ENCODE measurements around the gene HOXA4.

HOXA4 gene

DNA sequence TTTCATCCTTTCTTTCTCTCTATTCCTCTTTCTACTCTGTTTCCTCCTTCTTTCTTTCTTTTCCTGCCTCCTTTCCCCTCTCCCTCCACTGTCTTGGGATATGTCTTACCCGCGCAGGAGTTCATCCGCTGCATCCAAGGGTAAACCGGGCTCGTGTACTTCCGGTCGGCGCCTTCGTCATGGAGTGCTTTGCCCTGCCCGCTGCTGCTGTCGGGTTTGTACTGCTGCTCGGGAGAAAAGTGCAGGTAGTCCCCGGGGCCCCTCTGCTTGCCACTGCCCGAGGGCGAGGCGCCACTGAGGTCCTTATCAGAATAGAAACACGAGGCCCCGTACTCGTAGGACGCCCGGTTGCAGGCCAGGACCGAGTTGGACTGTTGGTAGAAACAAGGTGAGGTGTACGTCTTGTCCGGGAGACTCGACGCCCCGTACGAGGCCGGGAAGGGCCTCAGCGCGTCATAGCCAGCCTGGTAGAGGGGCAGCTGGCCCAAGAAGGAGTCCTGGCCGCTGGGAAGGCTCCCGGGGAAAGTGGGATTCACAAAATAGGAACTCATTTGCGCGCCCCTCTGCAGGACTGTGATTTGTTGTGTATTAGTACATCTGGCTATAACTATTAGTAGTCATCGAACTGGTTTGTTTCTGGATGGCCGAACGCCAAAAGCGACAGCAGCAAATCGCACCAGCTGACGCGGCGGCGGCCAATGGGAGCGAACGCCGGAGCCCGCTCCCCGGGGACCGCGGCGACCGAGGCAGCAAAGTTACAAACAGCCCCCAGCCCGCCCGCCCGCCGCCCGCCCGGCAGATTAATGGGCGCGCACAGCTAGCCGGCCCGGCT is 16.9 kb upstream of the HOXA4 start, which contains the start of gene HOXA6:
HOXA6 (minus strand) TSS at position 576 of the 832 bp plus-strand sequence; CDS start at position 551, 25 bp downstream.
- no peak for DNase-seq (ENCODE audit: low read depth, low spot score)

DNA sequence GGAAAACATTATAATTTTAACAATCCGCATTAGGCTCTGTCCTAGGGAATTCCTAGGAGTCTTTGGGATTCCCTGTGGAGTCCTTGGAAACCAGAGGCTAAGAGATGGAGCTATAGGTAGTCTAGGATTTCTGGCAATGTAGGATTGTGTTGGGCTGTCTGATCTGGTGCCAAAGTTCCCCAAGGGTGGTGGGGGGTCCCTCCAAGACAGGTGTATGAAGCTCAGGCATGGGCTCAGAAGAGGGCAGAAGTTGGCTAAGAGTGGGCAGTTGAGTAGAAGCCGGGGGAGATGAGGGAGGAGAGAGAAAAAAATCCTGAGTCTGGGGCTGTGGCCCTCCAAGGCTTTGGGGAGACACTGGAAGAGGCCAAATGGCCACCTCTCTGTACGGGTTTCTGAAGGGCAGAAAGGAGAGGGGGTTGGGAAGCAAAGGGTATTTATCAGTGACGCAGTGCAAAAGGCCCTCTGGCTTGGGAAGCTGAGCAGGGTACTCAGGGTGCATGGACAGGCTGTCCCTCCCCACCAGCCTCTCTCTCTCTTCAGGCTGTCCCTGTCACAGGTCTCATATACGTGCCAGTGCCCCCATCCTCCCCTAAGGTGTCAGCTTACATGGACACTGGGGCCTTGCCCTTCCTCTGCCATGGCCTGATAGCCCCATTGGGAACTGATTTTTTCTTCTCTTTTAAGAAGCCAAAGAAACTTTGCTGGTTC is 16.1 kb upstream of the HOXA4 start:
- no peak for DNase-seq (ENCODE audit: low read depth, low spot score)

DNA sequence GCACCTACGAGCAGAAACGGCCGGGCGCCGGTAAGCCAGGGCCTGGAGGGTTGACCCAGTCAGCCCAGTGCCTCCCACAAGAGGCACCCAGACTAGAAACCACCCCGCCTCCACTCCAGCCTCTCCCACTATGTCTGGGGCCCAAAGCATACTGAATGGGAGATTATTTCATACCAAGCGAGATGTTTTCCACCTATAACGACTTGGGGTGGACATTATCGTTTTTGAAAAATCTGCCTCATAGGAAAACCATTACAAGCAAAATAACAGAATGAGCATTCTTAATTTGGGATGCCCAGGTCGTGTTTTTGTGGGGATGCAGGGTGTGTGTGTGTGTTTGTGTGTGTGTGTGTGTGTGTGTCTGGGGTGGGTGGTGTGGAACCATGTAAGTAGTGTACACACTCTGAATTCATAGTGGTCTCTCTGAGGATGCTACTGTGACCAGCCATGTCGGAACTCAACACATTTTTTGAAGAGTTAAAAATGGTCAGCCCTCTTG is 15.4 kb upstream of the HOXA4 start:
- no peak for DNase-seq (ENCODE audit: low read depth, low spot score)

- DNase-seq (ENCODE audit: low read depth, low spot score), result no peak
Measured at GRCh38 chr7:27145165-27145913, 14.8 kb upstream of the HOXA4 start.

- no peak for DNase-seq (ENCODE audit: low read depth, low spot score)
Measured at GRCh38 chr7:27144781-27145164, 14.2 kb upstream of the HOXA4 start.

DNA sequence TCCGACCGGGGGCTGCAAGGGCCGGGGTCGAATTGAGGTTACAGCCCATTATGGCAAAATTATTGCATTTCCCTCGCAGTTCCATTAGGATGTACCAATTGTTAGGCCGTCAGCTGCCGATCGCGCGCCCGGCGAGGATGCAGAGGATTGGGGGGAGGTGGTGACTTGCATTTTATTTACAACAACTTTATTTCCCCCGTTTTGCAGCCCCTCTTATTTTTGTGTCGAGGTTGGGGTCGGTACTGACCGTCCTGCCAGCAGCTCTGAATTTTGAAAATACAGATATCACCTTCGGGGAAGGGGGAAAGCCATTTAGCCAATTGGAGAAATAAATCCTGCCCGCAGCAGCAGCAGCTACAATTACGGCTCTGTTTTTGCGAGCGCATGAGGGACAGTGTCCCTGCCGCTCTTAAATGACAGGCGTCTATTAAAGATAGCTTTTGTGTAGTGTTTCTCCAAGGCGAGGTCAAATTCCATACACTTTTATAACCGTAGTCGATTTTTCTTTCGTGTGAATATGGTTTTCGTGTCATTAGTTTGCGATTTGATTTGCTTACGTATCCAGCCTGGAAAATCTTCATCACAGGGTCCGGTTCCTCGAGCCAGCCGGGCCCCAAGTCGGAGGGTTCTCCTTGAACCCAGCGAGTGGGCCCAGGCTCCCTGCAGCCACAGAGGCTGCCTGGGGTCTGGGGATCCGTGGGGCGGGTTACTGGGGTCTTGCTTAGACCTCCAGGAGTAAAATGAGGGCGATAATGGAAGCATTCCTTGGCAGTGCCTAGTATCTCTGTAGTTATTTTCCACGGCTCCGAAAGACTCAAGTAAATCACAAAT is 13.6 kb upstream of the HOXA4 start:
- DNase-seq (ENCODE audit: low read depth, low spot score), result no peak

DNA sequence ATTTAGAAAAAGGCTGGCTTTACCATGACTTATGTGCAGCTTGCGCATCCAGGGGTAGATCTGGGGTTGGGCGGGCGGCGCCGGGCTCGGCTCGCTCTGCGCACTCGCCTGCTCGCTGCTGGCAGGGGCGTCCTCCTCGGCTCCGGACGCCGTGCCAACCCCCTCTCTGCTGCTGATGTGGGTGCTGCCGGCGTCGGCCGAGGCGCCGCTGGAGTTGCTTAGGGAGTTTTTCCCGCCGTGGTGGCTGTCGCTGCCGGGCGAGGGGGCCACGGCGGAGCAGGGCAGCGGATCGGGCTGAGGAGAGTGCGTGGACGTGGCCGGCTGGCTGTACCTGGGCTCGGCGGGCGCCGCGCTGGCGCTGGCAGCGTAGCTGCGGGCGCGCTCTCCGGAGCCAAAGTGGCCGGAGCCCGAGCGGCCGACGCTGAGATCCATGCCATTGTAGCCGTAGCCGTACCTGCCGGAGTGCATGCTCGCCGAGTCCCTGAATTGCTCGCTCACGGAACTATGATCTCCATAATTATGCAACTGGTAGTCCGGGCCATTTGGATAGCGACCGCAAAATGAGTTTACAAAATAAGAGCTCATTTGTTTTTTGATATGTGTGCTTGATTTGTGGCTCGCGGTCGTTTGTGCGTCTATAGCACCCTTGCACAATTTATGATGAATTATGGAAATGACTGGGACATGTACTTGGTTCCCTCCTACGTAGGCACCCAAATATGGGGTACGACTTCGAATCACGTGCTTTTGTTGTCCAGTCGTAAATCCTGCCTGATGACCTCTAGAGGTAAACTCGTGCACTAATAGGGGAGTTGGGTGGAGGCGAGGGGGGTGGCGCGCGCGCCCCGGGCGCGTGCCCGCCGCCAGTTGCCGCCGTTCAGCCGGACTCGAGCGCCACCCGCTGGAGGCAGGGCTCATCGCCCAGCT is 12.7 kb upstream of the HOXA4 start, which contains the start of gene HOXA5:
HOXA5 (minus strand) TSS at position 659 of the 927 bp plus-strand sequence; CDS start at position 585, 74 bp downstream.
- DNase-seq (ENCODE audit: low read depth, low spot score), result no peak

- DNase-seq (ENCODE audit: low read depth, low spot score), result no peak
Measured at GRCh38 chr7:27142580-27143022, 12.0 kb upstream of the HOXA4 start.

DNA sequence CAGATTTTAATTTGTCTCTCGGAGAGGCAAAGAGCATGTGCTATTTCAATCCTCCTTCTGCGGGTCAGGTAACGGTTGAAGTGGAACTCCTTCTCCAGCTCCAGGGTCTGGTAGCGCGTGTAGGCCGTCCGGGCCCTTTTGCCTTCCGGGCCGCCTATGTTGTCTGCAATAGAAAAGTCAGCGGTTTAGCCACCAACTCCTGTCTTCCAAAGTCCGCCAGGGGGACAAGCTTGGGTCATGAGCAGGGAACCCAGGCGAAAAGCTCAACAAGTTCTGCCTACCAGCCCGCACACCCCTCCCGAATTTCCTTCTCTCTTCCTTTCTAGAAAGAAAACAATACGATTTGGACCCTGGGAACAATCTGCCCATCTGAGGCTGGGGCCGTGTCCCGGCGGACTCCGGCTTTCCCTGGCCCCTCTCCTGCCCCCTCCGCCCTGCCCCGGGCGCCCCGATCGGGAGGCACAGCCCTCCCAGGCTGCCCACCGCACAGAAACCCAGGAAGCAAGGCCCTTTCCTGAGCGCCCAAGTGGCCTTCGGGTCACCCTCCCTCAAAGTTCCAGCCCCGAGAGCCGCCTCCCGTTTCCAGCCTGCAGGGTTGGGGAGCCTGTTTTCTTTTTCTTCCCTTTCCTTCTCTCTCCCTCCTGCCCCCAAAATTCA is 11.5 kb upstream of the HOXA4 start:
- no peak for DNase-seq (ENCODE audit: low read depth, low spot score)

GRCh38 chr7:27141137-27141922 is 10.8 kb upstream of the HOXA4 start:
- DNase-seq (ENCODE audit: low read depth, low spot score), result no peak

DNA sequence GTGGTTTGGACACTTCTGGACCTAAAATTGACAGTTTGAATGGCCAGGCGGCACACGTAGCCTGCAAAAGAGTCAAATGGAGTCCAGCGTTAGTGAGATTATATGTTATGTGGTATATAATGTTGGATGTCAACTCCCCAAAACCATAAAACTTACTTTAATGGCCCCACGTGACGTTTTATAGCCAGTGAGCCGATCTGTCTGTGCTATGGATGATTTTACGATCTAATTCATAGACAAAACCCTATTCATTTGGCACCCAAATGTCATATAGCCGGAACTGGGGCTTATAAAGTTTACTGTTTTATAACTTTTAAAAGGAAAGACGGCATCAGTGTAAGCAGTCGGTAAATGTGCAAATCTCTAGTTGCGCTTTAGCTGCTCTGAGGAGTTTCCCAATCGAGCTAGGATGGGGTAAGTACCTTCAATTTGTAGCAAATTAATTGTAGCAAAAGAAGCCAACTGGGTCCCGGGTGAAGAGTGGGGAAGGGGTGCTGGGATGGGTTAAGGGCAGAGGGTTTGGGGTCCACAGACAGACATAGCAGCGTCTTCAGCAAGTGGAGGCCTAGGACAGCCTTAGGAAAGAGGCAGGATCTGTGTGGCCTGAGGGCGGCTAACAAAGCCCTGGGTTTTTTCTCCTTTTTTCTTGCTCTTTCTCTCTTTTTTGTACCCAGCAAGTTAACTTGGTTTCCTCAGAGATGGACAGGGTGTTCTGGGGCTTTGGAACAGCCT is 9.7 kb upstream of the HOXA4 start:
- DNase-seq (ENCODE audit: low read depth, low spot score), result no peak

GRCh38 chr7:27139334-27140125 is 9.0 kb upstream of the HOXA4 start:
- no peak for DNase-seq (ENCODE audit: low read depth, low spot score)

DNA sequence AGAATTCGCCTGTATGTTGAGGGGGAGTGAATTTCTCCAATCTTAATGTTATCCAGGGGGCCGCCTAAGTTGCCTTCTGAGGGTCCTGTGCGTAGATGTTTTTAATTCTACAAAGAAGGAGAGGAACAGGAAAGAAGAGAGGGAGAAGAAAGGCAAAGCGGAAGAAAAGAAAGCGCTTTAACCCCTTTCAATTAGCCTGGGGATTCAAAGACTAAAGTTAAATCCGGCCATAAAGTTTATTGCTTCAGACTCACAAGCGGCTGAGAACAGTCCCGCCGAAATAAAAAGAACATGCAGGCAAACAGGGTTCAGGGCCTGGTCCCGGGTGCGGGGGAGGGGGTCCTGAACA is 8.4 kb upstream of the HOXA4 start:
- DNase-seq (ENCODE audit: low read depth, low spot score), result no peak

- no peak for DNase-seq (ENCODE audit: low read depth, low spot score)
Measured at GRCh38 chr7:27138472-27138871, 7.9 kb upstream of the HOXA4 start.

- no peak for DNase-seq (ENCODE audit: low read depth, low spot score)
Measured at GRCh38 chr7:27137640-27138315, 7.2 kb upstream of the HOXA4 start.

DNA sequence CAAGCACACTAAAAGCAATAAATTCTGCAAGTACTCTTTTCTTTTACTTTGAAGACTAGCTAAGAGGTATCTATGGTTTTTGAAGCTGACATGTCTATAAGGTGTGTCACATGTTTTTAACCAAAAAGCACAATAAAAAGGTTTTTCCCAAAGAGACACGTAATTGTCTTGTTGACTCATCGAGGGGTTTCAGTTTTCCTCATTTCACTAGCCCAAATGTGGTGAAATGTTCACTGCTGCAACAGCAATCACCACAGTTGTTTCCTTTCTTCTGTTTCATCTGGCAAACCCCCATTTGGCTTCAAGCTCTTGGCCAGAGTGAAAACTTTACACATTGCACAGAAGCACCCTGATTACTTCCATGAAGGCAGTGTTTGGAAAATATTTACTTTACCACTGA is 3.8 kb upstream of the HOXA4 start:
- DNase-seq (ENCODE audit: low read depth, low spot score), result no peak

Data from brain pericyte (primary cell).